Loucy (cell line): ENCODE measurements around the gene SAMD5.

Experiments used
- H2AFZ ChIP-seq: fragments of 200-600 bp; sonication (generic); 2 replicates; pipeline ENCODE4 v1.6.0; 2016; ENCODE audit warnings: antibody characterized with exemption, mild to moderate bottlenecking, low read length, moderate library complexity
- H3F3A ChIP-seq: fragments of 200-600 bp; 2 replicates; pipeline ENCODE4 v1.6.0; 2016; ENCODE audit warnings: antibody characterized with exemption, low read depth, mild to moderate bottlenecking
- H3K27me3 ChIP-seq: fragments of 200-600 bp; sonication (generic); 2 replicates; pipeline ENCODE4 v1.6.1; 2014; ENCODE audit warnings: low read length, mild to moderate bottlenecking; ENCODE audit not compliant: insufficient read depth, poor library complexity, severe bottlenecking
- H3K36me3 ChIP-seq: fragments of 200-600 bp; sonication (generic); 2 replicates; pipeline ENCODE4 v1.6.1; 2016; ENCODE audit warnings: low read length; ENCODE audit not compliant: insufficient read depth
- H3K4me1 ChIP-seq: fragments of 200-600 bp; sonication (generic); 2 replicates; pipeline ENCODE4 v1.5.1; 2014; ENCODE audit warnings: low read length, mild to moderate bottlenecking; ENCODE audit not compliant: insufficient read depth, poor library complexity, severe bottlenecking
- H3K4me2 ChIP-seq: fragments of 200-600 bp; sonication (generic); 2 replicates; pipeline ENCODE4 v1.6.0; 2014; ENCODE audit warnings: antibody characterized with exemption, low read length, low read depth, mild to moderate bottlenecking; ENCODE audit not compliant: poor library complexity, severe bottlenecking
- H3K4me3 ChIP-seq: fragments of 200-600 bp; sonication (generic); 2 replicates; pipeline ENCODE4 v1.5.1; 2014; ENCODE audit warnings: low read length, mild to moderate bottlenecking, mixed read lengths; ENCODE audit not compliant: poor library complexity, severe bottlenecking
- H3K79me2 ChIP-seq: fragments of 200-600 bp; sonication (generic); 2 replicates; pipeline ENCODE4 v1.6.1; 2014; ENCODE audit warnings: low read length; ENCODE audit not compliant: insufficient read depth
- H3K9ac ChIP-seq: fragments of 200-600 bp; sonication (generic); 2 replicates; pipeline ENCODE4 v1.6.0; 2014; ENCODE audit warnings: mild to moderate bottlenecking, low read depth, low read length, moderate library complexity; ENCODE audit not compliant: poor library complexity, severe bottlenecking
- H3K9me2 ChIP-seq: fragments of 200-600 bp; sonication (generic); replicated peaks from 2 replicates; pipeline ENCODE4 v1.6.1; 2016; ENCODE audit warnings: low read depth, low read length, mixed read lengths
- H3K9me3 ChIP-seq: fragments of 200-600 bp; sonication (generic); 2 replicates; pipeline ENCODE4 v1.6.1; 2014; ENCODE audit warnings: mild to moderate bottlenecking, antibody characterized with exemption, low read length, low read depth; ENCODE audit not compliant: insufficient read depth
- H4K20me1 ChIP-seq: fragments of 200-600 bp; sonication (generic); 2 replicates; pipeline ENCODE4 v1.6.0; 2014; ENCODE audit warnings: antibody characterized with exemption, low read length, mild to moderate bottlenecking; ENCODE audit not compliant: insufficient read depth, poor library complexity, severe bottlenecking
- EZH2phosphoT487 ChIP-seq: fragments of 200-600 bp; IDR thresholded peaks from 2 replicates; pipeline ENCODE4 v1.6.1; 2018; ENCODE audit warnings: antibody characterized with exemption, mild to moderate bottlenecking, moderate library complexity, borderline replicate concordance
- TF ChIP-seq, protein P1 (sequence below): fragments of 200-600 bp; sonication (generic); conservative IDR thresholded peaks from 2 replicates; pipeline ENCODE4 v1.5.1; 2014; ENCODE audit warnings: mild to moderate bottlenecking, antibody characterized with exemption, low read length

SAMD5 gene

DNA sequence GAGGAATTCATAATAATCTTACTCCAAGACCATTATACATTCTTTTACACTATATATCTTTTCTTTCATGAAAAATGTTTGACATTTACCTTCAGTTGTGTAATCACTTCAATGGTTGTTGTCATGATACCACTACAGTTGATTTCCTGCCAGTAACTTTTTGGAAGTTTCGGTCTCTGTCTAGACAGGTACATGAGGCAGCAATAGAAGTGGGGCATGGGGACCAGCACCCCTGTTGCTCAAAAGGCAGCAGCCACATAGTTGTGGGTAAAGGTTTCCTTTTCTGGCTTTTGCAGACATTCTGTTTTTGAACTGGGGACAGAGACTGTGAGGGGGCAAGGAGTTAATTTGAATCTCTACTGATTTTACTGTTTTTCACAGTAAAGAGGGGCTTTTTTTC is 14.1 kb downstream of the SAMD5 start:
- Histone ChIP-seq H3K4me2 (no peak overlapping the region), H3K9me3 (no peaks in the 10 kb centered on the region), H3K9ac (no peak overlapping the region), H2AFZ (no peak overlapping the region), H3K9me2 (no peaks in the 10 kb centered on the region), H3K4me1 (no peaks in the 10 kb centered on the region), H3K4me3 (no peak overlapping the region), H3K36me3 (no peaks in the 10 kb centered on the region), H3K79me2 (no peaks in the 10 kb centered on the region), H4K20me1 (no peaks in the 10 kb centered on the region), H3F3A (no peaks in the 10 kb centered on the region), H3K27me3 (peaks cover 27% of the 10 kb centered on the region)
- no peak for TF ChIP-seq EZH2phosphoT487
- TF ChIP-seq, protein P1, sequence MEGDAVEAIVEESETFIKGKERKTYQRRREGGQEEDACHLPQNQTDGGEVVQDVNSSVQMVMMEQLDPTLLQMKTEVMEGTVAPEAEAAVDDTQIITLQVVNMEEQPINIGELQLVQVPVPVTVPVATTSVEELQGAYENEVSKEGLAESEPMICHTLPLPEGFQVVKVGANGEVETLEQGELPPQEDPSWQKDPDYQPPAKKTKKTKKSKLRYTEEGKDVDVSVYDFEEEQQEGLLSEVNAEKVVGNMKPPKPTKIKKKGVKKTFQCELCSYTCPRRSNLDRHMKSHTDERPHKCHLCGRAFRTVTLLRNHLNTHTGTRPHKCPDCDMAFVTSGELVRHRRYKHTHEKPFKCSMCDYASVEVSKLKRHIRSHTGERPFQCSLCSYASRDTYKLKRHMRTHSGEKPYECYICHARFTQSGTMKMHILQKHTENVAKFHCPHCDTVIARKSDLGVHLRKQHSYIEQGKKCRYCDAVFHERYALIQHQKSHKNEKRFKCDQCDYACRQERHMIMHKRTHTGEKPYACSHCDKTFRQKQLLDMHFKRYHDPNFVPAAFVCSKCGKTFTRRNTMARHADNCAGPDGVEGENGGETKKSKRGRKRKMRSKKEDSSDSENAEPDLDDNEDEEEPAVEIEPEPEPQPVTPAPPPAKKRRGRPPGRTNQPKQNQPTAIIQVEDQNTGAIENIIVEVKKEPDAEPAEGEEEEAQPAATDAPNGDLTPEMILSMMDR, result no peak

DNA sequence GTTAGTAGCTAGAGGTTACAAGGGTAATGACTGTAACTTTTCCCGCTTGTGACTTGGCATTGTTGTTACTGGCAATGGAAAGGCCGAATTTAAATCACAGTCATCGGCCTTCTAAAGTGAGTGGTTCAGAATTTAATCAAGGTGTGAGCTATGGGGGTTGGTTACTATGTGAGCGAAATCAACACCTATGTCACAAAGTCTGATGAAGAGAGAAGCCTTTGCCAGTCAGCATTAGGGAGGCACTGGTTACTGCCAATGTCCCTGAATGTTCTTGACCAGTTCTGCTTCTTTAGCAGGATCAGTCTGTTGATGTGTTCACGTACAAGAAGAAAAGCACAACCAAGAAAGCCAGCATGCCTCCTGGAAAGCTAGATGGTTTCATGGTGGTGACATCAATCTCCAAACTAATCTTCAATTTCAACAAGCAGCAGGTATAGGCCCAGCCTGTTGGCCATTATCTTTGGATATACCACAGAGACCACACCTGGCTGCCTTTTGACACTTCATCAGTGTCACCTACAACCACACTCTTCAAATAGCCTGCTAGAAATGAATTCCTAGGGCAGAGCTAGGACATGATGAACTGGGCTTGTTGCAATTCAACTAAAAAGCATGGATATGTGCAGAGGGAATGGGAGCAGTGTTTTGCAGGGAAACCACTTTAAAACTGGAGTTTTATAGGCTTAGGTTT is 17.2 kb downstream of the SAMD5 start:
- no peak overlapping the region for H3K4me2 ChIP-seq
- H3K4me3 ChIP-seq, result no peak overlapping the region
- H4K20me1 ChIP-seq, result no peaks in the 10 kb centered on the region
- TF ChIP-seq EZH2phosphoT487, result no peak
- TF ChIP-seq, protein P1, result no peak
- peaks cover 10% of the 10 kb centered on the region for H3K4me1 ChIP-seq
- no peaks in the 10 kb centered on the region for H3K9me3 ChIP-seq
- peaks cover 27% of the 10 kb centered on the region for H3K27me3 ChIP-seq
- H3K9ac ChIP-seq, result no peak overlapping the region
- H3F3A ChIP-seq, result no peaks in the 10 kb centered on the region
- no peaks in the 10 kb centered on the region for H3K36me3 ChIP-seq
- no peaks in the 10 kb centered on the region for H3K79me2 ChIP-seq
- no peaks in the 10 kb centered on the region for H3K9me2 ChIP-seq
- no peak overlapping the region for H2AFZ ChIP-seq

DNA sequence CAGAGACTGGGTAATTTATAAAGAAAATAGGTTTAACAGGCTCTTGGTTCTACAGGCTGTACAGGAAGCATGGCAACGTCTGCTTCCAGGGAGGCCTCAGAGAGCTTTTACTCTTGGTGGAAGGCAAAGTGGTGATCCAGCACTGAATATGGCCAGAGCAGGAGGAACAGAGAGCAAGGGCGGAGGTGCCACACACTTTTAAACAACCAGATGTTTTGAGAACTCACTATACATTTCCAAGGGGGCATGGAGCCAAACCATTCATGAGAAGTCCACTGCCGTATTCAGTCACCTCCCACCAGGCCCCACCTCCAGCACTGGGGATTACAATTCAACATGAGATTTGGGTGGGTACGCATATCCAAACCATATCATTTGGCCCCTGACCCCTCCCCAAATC is 18.7 kb downstream of the SAMD5 start:
- no peak overlapping the region for H3K9ac ChIP-seq
- no peak overlapping the region for H3K4me2 ChIP-seq
- no peaks in the 10 kb centered on the region for H3K36me3 ChIP-seq
- TF ChIP-seq, protein P1, result no peak
- no peak for TF ChIP-seq EZH2phosphoT487
- H3F3A ChIP-seq, result no peaks in the 10 kb centered on the region
- H4K20me1 ChIP-seq, result no peaks in the 10 kb centered on the region
- H3K27me3 ChIP-seq, result peaks cover 32% of the 10 kb centered on the region
- peaks cover 17% of the 10 kb centered on the region for H3K4me1 ChIP-seq
- H3K4me3 ChIP-seq, result no peak overlapping the region
- no peaks in the 10 kb centered on the region for H3K79me2 ChIP-seq
- no peak overlapping the region for H2AFZ ChIP-seq
- no peaks in the 10 kb centered on the region for H3K9me2 ChIP-seq
- H3K9me3 ChIP-seq, result no peaks in the 10 kb centered on the region
